Endothelial cell of umbilical vein (primary cell): ENCODE results near the gene TBC1D16. TPM values are rescaled to one million over a fixed set of nuclear protein-coding genes. Genes with fewer than 3 reads are reported as not detected.

Source experiments
- BruUV-seq: library from RNA; stranded (reverse); fragments of 400-500 nt; replicated peaks from 2 replicates; lab custom pipeline; 2021; lab: Mats Ljungman, UMichigan
- CTCF ChIA-PET: fragments of 300-600, 350-600 bp; sonication (Branson Sonifier 250); formaldehyde crosslinking; loops from one replicate; lab custom pipeline; 2021; ENCODE audit warnings: antibody characterized with exemption, inconsistent platforms; lab: Charles Lee
- POLR2A ChIA-PET: fragments of 300-600, 350-600 bp; sonication (Branson Sonifier 250); formaldehyde crosslinking; loops from one replicate; lab custom pipeline; 2021; ENCODE audit warnings: antibody characterized with exemption, inconsistent platforms; lab: Charles Lee
- DNase-seq: peaks from one replicate; pipeline ENCODE4 v3.0.0-alpha.2; 2011; ENCODE audit warnings: low read depth, low spot score
- FAIRE-seq: peaks from 2 replicates; lab custom pipeline; 2011; peaks lifted over from hg19 to GRCh38; lab: Jason Lieb, UNC
- H2AFZ ChIP-seq: 2 replicates; pipeline ENCODE4 v1.6.0; 2012; ENCODE audit warnings: low read depth, low read length, control low read depth, inconsistent platforms
- H3K27ac ChIP-seq: 2 replicates; pipeline ENCODE4 v1.5.1; 2011; ENCODE audit warnings: low read depth, mild to moderate bottlenecking, control low read depth, low read length, moderate library complexity; ENCODE audit not compliant: insufficient read depth
- H3K27me3 ChIP-seq, 2 experiments: 2 replicates each; pipeline versions ENCODE4 v1.6.0 to v1.6.1; 2011; ENCODE audit warnings: low read length in 2 of 2, mixed read lengths in 1 of 2; ENCODE audit not compliant: control insufficient read depth in 2 of 2, insufficient read depth in 2 of 2
- H3K36me3 ChIP-seq, 2 experiments: 2 replicates in 1 of 2; 3 replicates in 1 of 2; pipeline ENCODE4 v1.5.1; 2011; ENCODE audit warnings: low read length in 2 of 2, mild to moderate bottlenecking in 1 of 2, moderate library complexity in 1 of 2; ENCODE audit not compliant: control insufficient read depth in 2 of 2, insufficient read depth in 2 of 2; ENCODE audit errors: extremely low read depth in 1 of 2
- H3K4me1 ChIP-seq: 3 replicates; pipeline ENCODE4 v1.5.1; 2011; ENCODE audit warnings: mild to moderate bottlenecking, low read length; ENCODE audit not compliant: control insufficient read depth, insufficient read depth; ENCODE audit errors: extremely low read depth
- H3K4me2 ChIP-seq: 2 replicates; pipeline ENCODE4 v1.6.1; 2011; ENCODE audit warnings: low read length, control low read depth, mixed read lengths; ENCODE audit not compliant: insufficient read depth
- H3K4me3 ChIP-seq, 3 experiments: fragments of 200-600 bp in 1 of 3; sonication (generic), shearing (Covaris generic) in 1 of 3; replicated peaks in 1 of 3; 2 replicates each; pipeline ENCODE4 v1.5.1; 2011 to 2016; ENCODE audit warnings: control low read depth in 3 of 3, low read length in 3 of 3, mild to moderate bottlenecking in 2 of 3, inconsistent platforms in 1 of 3, low read depth in 1 of 3, moderate library complexity in 1 of 3; ENCODE audit not compliant: insufficient read depth in 1 of 3
- H3K79me2 ChIP-seq: 2 replicates; pipeline ENCODE4 v1.6.0; 2012; ENCODE audit warnings: low read length, inconsistent platforms; ENCODE audit not compliant: control insufficient read depth, insufficient read depth
- H3K9ac ChIP-seq: replicated peaks from 2 replicates; pipeline ENCODE3; 2011; ENCODE audit warnings: low read length, control low read depth; ENCODE audit not compliant: insufficient read depth; ENCODE audit errors: extremely low read depth
- H3K9me1 ChIP-seq: replicated peaks from 3 replicates; pipeline ENCODE4 v1.6.0; 2011; ENCODE audit warnings: mild to moderate bottlenecking, low read length; ENCODE audit not compliant: control insufficient read depth, insufficient read depth; ENCODE audit errors: extremely low read depth
- H3K9me3 ChIP-seq: replicated peaks from 2 replicates; pipeline ENCODE4 v1.5.1; 2012; ENCODE audit warnings: low read length, inconsistent platforms; ENCODE audit not compliant: control insufficient read depth, insufficient read depth
- H4K20me1 ChIP-seq: replicated peaks from 2 replicates; pipeline ENCODE3; 2011; ENCODE audit warnings: mild to moderate bottlenecking, low read length; ENCODE audit not compliant: control insufficient read depth, insufficient read depth; ENCODE audit errors: extremely low read depth
- GATA2 ChIP-seq: IDR thresholded peaks from 2 replicates; pipeline ENCODE4 v1.7.0; 2011; ENCODE audit warnings: low read depth, mild to moderate bottlenecking, moderate library complexity, mixed read lengths, low read length; ENCODE audit not compliant: insufficient read length, insufficient read depth
- MAX ChIP-seq: IDR thresholded peaks from 2 replicates; pipeline ENCODE4 v1.6.1; 2011; ENCODE audit not compliant: insufficient read depth, insufficient read length
- dilution Hi-C: fragments of 300-500 bp; cut with MboI; formaldehyde crosslinking; loops from one replicate; pipeline ENCODE4 v1.15.0; 2019; ENCODE audit warnings: low sequenced_read_pairs; ENCODE audit not compliant: extremely low pct_ligation_motif_present
- intact Hi-C: fragments of 100-400 bp; cut with micrococcal nuclease; formaldehyde crosslinking; loops from one replicate; pipeline ENCODE4 v1.10.0; 2022
- polyA plus RNA-seq, 4 experiments: library from polyadenylated mRNA; depleted of rRNA in 3 of 4; stranded (reverse) in 3 of 4; unstranded in 1 of 4; fragments of >200 nt; gene quantifications; 2 replicates each; pipeline versions ENCODE4 v1.2.1 to v1.2.3, GENCODE V29; 2011 to 2012; ENCODE audit warnings: missing spikeins in 1 of 4
- total RNA-seq: library from RNA; stranded (reverse); gene quantifications from 2 replicates; pipeline ENCODE4 v1.2.3, GENCODE V29; 2021
- TF ChIP-seq, protein P1 (sequence below), 2 donors: IDR thresholded peaks; 1 replicate in 1 of 2; 2 replicates in 1 of 2; pipeline ENCODE4 v1.5.1; 2011; ENCODE audit warnings: low read length in 2 of 2, mild to moderate bottlenecking in 2 of 2, moderate library complexity in 2 of 2, control low read depth in 1 of 2, inconsistent platforms in 1 of 2, low read depth in 1 of 2; ENCODE audit not compliant: insufficient read depth in 1 of 2; ENCODE audit errors: extremely low read depth in 1 of 2

Gene TBC1D16
- total and polyA plus RNA-seq, 2 donors (not counting 3 experiments of a cell fraction or from before 2014, with no cell fraction given) = 12.9 to 48.6 TPM

- dilution Hi-C loops = no loop called here
- Histone ChIP-seq H3K4me3 (no peak overlapping the region), H3K27ac (no peak overlapping the region), H3K27me3 (no peaks in the 10 kb centered on the region), H3K9me1 (no peaks in the 10 kb centered on the region), H4K20me1 (no peaks in the 10 kb centered on the region), H3K9ac (no peak overlapping the region), H3K9me3 (no peaks in the 10 kb centered on the region), H3K36me3 (peaks cover 2 to 27% of the 10 kb centered on the region in 2 experiments), H3K4me2 (no peak overlapping the region), H2AFZ (no peak overlapping the region), H3K4me1 (no peaks in the 10 kb centered on the region), H3K79me2 (no peaks in the 10 kb centered on the region)
- intact Hi-C loops = loop anchor here (5.0 kb wide), 1 partner anchor 117 kb away; no protein-coding TSS in a partner anchor
- DNase-seq (peak; percentile 48), FAIRE-seq (peak; percentile 67)
- ChIA-PET POLR2A (no interaction called here), CTCF (interaction anchor here (0.6 to 7.2 kb wide), 11 partner anchors 11 to 140 kb away, joined by 3 to 70 read pairs (median 4); partner anchors contain the start of gene GAA)
- TF ChIP-seq MAX (no peak), GATA2 (no peak)
- TF ChIP-seq, protein P1, sequence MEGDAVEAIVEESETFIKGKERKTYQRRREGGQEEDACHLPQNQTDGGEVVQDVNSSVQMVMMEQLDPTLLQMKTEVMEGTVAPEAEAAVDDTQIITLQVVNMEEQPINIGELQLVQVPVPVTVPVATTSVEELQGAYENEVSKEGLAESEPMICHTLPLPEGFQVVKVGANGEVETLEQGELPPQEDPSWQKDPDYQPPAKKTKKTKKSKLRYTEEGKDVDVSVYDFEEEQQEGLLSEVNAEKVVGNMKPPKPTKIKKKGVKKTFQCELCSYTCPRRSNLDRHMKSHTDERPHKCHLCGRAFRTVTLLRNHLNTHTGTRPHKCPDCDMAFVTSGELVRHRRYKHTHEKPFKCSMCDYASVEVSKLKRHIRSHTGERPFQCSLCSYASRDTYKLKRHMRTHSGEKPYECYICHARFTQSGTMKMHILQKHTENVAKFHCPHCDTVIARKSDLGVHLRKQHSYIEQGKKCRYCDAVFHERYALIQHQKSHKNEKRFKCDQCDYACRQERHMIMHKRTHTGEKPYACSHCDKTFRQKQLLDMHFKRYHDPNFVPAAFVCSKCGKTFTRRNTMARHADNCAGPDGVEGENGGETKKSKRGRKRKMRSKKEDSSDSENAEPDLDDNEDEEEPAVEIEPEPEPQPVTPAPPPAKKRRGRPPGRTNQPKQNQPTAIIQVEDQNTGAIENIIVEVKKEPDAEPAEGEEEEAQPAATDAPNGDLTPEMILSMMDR (IDR thresholded peaks at IDR 0.05; ENCODE audit: extremely low read depth in 1 of 2, insufficient read depth in 1 of 2, low read depth in 1 of 2, low read length in 2 of 2) = peak; percentile 77 to 95
- no TSS peak for BruUV-seq
These were observed 30.0 kb downstream of the TBC1D16 start for GRCh38 chr17:80005360-80006338.
